Subcutaneous abdominal adipose tissue (tissue), 5 donors: ENCODE results near the gene SNUPN.

Experiments
- H3K27ac ChIP-seq: one replicate; pipeline ENCODE4 v1.7.0; 2013; ENCODE audit warnings: low read depth, mild to moderate bottlenecking, inconsistent platforms, low read length, moderate library complexity
- H3K27me3 ChIP-seq, 5 donors: one replicate each; pipeline ENCODE4 v1.7.0; 2013; ENCODE audit warnings: low read length in 5 of 5, inconsistent platforms in 1 of 5; ENCODE audit not compliant: control insufficient read depth in 5 of 5, insufficient read depth in 4 of 5
- H3K36me3 ChIP-seq, 5 donors: one replicate each; pipeline ENCODE4 v1.7.0; 2013; ENCODE audit warnings: low read length in 5 of 5; ENCODE audit not compliant: control insufficient read depth in 5 of 5, insufficient read depth in 5 of 5
- H3K4me1 ChIP-seq, 5 donors: one replicate each; pipeline ENCODE4 v1.7.0; 2013; ENCODE audit warnings: low read length in 5 of 5, mild to moderate bottlenecking in 3 of 5, moderate library complexity in 1 of 5; ENCODE audit not compliant: control insufficient read depth in 5 of 5, insufficient read depth in 5 of 5
- H3K4me3 ChIP-seq, 5 donors: one replicate each; pipeline ENCODE4 v1.7.0; 2013; ENCODE audit warnings: low read length in 5 of 5, low read depth in 1 of 5
- H3K9ac ChIP-seq, 5 donors: one replicate each; pipeline ENCODE4 v1.7.0; 2013; ENCODE audit warnings: low read length in 5 of 5, mild to moderate bottlenecking in 4 of 5, moderate library complexity in 3 of 5
- H3K9me3 ChIP-seq, 5 donors: one replicate each; pipeline ENCODE4 v1.7.0; 2013; ENCODE audit warnings: low read length in 5 of 5; ENCODE audit not compliant: control insufficient read depth in 5 of 5
- donor health status: healthy.
- donor health status: healthy.
- donor health status: healthy.
- donor health status: healthy.
- donor health status: healthy.

The SNUPN gene

DNA sequence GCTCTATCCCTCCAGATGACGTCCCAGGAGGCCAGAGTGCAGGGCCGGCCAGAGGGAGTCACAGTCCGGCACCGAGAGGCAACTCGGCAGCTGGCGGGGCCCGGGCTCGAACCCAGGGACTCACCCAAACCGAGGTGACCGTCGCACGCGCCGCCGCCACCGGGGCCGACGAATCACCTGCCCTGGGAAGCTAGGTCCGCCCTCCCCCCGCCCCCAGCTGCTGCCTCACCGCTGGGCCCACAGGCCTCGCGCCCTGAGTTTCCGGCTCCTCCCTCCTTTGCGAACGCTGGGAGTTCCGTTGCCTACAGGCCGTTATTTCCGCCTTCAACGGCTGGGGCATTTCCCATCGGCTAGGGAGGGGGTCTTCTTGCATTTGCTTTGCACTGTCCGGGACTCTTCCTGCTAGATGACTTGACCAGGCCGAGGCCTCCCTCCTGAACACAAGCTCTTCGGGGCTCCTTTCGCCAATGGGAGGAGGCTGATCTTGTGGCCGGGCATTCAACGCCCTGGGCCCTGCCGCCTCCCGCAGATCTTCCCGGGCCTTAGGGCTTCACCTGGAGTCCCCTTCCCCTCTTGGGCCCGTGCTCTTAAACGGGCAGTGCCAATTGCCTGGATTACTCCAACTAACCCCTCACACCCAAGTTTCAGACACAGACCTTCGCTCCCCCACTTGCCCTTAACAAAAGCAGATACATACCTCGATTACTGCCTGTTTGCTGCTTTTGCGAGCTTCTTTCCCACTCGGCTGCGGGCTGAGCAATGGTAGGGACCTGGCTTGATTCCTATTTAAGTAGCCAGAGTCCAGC is at the start of gene SNUPN:
Gene SNUPN, minus strand, starts transcription at position 184 of the 806 bp plus-strand sequence. CDS start 4,674 bp downstream, outside the sequence.
- H3K27me3 ChIP-seq: no peaks in the 10 kb centered on the region
- peak within 1 kb of the TSS; percentile 85 to 97 (median 90) for H3K9ac ChIP-seq
- no peaks in the 10 kb centered on the region for H3K9me3 ChIP-seq
- H3K36me3 ChIP-seq: no peaks in the 10 kb centered on the region
- H3K4me3 ChIP-seq: peak within 1 kb of the TSS; percentile 83 to 94 (median 89)
- peak within 1 kb of the TSS; percentile 97 for H3K27ac ChIP-seq
- peaks cover 4 to 23% (median 20%) of the 10 kb centered on the region in 5 donors for H3K4me1 ChIP-seq

DNA sequence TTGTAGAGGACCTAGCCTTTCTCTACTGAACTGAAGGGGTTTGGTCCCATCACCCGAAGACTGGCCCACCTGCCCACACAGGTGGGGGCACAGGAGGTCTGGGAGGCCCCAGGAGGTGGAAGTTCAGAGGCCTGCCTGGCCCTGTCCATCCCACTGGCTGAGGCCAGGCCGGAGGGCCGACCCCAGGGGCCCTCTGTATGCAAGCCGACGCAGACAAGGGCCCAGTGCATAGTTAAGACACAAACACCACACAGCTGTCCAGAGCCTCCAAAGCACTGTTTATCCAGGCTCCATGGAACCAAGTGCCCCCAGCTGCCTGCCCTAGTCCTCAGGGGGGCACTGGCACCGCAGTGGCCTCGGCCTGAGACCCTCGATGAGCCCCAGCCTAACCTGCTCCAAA is 48.8 kb upstream of the SNUPN start:
- Histone ChIP-seq H3K9me3 (no peaks in the 10 kb centered on the region), H3K27ac (peak overlapping the region; percentile 76), H3K36me3 (peaks cover 0 to 23% (median 7%) of the 10 kb centered on the region in 5 donors), H3K9ac (peak overlapping the region in 1 of 5 donors; percentile 5), H3K27me3 (no peaks in the 10 kb centered on the region), H3K4me1 (peaks cover 8 to 75% (median 56%) of the 10 kb centered on the region in 5 donors), H3K4me3 (no peak overlapping the region)

DNA sequence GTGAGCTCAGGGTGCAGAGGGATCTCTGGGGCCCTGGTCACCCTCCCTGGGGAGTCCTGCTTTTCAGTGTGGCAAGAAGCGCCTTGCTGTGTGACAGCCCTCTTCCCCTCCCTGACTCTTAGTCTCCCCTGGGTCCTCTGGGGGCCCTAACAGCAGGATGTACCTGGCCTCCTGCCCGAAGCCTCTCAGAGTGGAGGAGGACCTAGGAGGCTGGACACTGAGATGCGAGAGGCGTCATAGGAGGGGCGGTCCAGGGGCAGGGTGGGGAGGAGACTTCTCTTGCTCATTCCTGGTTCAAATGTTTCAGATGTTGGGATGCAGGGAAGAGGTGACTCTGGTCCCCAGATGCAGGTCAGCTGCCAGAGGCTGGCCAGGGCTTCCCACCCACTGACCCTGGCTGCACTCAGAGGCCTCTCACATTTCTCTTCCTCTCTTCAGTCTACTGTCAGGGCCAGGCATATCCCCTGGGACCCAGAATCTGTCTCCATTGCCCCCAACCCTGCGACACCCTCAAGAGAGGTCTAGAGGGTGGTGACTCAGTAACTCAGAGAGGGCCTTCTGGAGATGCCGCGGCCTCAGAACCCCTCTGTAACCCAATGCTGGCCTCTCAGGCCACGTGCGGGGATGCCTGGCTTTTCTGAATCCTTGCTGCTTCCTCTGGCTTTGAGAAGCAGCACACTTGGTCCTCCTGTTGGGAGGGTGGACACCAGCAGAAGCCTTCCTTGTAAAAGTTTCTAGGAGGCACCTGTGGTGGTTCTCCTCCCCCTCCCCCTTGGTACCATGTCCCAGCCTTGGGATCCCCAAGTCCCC is 48.1 kb upstream of the SNUPN start:
- Histone ChIP-seq H3K36me3 (peaks cover 0 to 17% (median 7%) of the 10 kb centered on the region in 5 donors), H3K9ac (peak overlapping the region in 2 of 5 donors; percentile 48 to 58), H3K4me1 (peaks cover 8 to 75% (median 56%) of the 10 kb centered on the region in 5 donors), H3K9me3 (no peaks in the 10 kb centered on the region), H3K27ac (peak overlapping the region; percentile 87), H3K4me3 (peak overlapping the region in 2 of 5 donors; percentile 11), H3K27me3 (no peaks in the 10 kb centered on the region)

DNA sequence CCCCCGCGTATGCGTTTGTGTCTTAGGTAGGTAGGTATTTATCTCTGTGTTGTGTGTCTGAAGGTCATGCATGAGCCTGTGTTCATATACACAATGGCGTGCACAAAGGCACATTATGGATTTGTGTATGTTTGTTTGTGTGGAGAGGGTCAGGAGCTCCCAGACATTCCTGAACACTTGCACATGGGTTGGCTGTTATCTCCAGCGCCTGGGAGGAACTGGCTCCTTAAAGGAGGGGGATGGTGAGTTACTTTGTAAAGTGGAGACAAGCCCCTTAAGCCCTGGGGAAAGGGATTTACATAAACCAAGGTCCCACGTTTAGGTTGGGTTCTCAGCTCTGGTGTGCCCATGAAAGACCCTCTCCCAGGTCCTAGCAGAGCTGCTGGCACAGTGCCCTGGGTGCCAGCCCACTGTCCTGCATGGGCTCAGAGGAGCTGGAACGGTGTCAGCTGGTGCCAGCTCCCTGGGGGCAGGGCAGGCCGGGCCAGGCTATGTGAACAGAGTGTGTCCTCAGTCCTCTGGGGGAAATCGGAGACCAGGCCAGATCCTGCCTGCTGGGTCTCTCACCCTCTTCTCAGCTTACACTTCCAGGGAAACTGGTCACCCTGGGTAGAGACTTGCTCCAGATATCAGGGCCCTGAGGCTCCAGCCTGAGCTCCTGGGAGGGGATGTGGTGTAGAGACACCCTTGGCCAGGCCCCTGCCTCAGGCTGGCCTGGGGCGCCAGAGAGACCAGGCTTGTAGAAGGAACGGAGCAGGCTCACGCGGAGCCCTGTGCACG is 47.3 kb upstream of the SNUPN start:
- H3K27ac ChIP-seq: peak overlapping the region; percentile 87
- peak overlapping the region in 2 of 5 donors; percentile 37 to 48 for H3K9ac ChIP-seq

DNA sequence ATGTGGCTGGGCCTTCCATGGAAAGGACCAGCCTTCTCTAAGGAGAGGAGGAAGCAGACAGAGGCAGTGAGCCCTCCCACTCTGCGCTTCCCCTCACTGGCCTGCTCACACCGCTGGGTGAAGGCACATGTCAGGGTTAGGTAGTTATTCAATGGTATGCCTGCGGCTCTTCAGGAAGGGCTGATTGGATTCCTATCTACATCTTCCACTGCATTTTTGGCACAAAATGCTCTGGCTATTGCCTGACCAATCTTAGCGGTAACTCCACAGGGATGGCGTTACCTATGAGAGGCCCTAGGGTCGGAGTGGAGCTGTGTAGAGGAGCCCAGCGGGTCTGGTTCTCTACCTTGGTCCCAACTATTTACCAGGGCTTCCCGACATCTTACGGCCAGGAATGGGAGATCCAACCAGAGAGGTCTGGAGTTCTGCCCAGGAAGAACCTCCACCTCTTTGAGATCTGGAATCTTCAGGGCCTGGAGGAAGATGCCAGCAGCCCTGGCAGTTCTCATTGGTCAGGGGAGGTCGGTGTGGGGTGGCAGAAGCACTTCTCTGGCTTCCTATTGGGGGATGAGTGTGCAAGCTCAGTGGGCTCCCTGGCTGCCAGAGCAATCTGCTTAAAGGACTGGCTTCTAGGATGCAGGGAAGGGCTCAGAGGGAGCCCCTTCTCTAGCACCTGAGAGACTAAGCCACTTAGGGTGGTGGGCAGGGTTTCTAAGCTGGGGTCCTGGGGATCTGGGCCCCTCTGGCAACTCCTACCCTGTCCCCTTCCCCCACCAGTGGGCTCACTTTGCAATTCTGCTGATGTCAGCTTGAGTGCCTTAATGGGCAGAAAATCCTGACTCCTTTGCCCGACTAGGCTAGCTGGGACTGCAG is 46.4 kb upstream of the SNUPN start:
- Histone ChIP-seq H3K27ac (peak overlapping the region; percentile 87), H3K4me3 (no peak overlapping the region), H3K36me3 (peaks cover 0 to 7% (median 0%) of the 10 kb centered on the region in 5 donors), H3K9me3 (no peaks in the 10 kb centered on the region), H3K27me3 (no peaks in the 10 kb centered on the region), H3K4me1 (peaks cover 10 to 79% (median 66%) of the 10 kb centered on the region in 5 donors), H3K9ac (no peak overlapping the region)

More for the DNA sequence above, 47.3 kb upstream of the SNUPN start:
- Histone ChIP-seq H3K9me3 (no peaks in the 10 kb centered on the region), H3K36me3 (peaks cover 0 to 14% (median 5%) of the 10 kb centered on the region in 5 donors), H3K27me3 (no peaks in the 10 kb centered on the region), H3K4me1 (peaks cover 8 to 73% (median 58%) of the 10 kb centered on the region in 5 donors), H3K4me3 (peak overlapping the region in 2 of 5 donors; percentile 11)

DNA sequence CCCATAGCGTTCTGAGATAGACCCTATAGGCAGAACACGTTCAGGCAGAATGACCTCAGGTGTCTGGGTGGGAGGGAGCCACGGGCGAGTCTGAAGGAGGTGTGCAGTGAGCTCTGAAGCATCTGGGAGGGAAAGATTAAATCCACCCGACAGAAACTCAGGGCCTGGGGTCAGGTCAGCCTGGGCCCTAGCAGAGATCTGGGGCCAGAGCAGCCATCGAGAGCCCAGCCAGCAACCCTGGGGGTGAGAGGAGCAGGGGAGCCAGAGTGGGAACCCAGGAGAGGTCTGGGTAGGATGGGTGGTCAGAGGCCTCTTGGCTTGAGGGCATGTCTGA is 44.3 kb upstream of the SNUPN start:
- Histone ChIP-seq H3K27me3 (peaks cover 0 to 2% (median 0%) of the 10 kb centered on the region in 5 donors), H3K27ac (no peak overlapping the region), H3K4me1 (peaks cover 15 to 77% (median 64%) of the 10 kb centered on the region in 5 donors), H3K9me3 (no peaks in the 10 kb centered on the region), H3K36me3 (no peaks in the 10 kb centered on the region), H3K9ac (peak overlapping the region in 1 of 5 donors; percentile 44), H3K4me3 (no peak overlapping the region)

DNA sequence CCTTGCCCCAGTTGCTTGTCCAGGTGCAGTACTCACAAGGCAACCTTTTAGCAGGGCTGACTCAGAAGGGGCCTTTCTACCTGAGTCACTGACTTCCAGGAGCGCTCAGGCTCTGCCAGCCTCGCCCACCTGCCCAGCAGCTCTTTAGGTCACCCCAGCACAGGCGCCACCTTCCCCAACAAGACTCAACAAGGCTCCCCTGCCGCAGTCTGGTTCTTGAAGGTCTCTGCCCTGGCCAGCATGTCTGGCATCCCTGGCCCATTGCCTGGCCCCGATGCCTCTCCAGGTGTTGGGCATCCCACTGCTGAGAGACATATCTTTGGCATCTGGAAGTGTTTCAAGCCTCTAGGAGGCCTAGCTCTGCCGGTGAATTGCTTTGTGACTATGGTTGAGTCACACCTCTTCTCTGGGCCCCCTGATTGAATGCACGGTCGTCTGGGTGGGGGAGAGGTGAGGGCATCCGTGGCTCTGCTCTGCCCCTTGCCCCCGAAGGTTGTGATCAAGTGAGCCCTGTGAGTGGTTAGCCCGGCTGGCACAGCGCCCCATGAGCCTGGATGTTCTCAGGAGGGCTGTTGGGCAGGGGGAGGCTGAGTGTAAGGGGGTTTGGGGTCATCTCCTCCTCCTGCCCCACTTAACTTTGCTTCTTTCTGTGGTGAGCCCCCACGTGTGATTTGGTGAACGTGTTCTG is 43.8 kb upstream of the SNUPN start:
- peak overlapping the region in 1 of 5 donors; percentile 44 for H3K9ac ChIP-seq
- H3K27ac ChIP-seq: no peak overlapping the region
- H3K9me3 ChIP-seq: no peaks in the 10 kb centered on the region
- H3K4me3 ChIP-seq: no peak overlapping the region
- H3K36me3 ChIP-seq: no peaks in the 10 kb centered on the region
- H3K27me3 ChIP-seq: peaks cover 0 to 2% (median 0%) of the 10 kb centered on the region in 5 donors
- peaks cover 15 to 72% (median 59%) of the 10 kb centered on the region in 5 donors for H3K4me1 ChIP-seq

DNA sequence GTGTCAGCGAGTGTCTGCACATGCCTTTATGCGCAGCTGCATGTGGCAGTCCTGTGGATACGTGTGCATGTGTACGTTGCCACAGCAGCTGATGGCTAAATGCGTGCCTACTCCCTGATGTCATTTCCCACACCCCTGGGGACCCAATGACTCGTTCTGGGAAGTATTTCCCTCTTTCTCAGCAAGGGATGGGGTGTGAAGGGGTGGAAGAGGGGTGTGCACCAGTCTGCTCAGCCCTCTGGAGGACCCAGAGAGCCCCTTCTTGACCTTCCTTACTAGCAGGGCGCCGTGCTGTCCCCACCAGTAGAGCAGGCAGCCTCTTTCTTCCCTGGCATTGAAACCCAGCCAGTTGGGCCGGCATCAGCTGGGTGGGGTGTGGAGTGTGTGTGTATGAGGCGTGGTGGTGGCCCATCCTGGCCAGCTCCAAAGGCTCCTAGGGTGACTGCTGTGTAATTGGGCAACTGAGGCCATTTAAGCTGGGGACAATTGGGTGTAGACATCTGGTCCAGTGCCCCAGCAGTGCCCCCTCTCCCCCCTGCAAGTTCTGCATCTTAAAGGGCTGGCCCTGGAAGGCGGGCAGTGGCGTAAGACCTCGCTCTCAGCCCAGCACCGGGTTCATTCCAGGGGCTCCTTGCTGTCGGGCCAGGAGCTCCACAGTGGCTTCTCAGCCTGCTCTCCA is 41.4 kb upstream of the SNUPN start:
- H3K9ac ChIP-seq: peak overlapping the region in 3 of 5 donors; percentile 54 to 97 (median 64)

More for the DNA sequence above, 41.4 kb upstream of the SNUPN start:
- Histone ChIP-seq H3K9me3 (no peaks in the 10 kb centered on the region), H3K27ac (peak overlapping the region; percentile 84), H3K27me3 (peaks cover 0 to 2% (median 0%) of the 10 kb centered on the region in 5 donors), H3K4me3 (peak overlapping the region in 2 of 5 donors; percentile 23 to 26), H3K4me1 (peaks cover 7 to 58% (median 35%) of the 10 kb centered on the region in 5 donors), H3K36me3 (peaks cover 0 to 9% (median 4%) of the 10 kb centered on the region in 5 donors)
